Tibial nerve (tissue), 4 donors: ENCODE data around the gene CAVIN3. TPM values are rescaled to one million over a fixed set of nuclear protein-coding genes. Genes with fewer than 3 reads are reported as not detected.
"Not testable (repeated sequence)": the region's sequence is repeated elsewhere in the genome, so short reads cannot be mapped to it uniquely, and the experiment has no call there.

Experiments
- DNase-seq, 2 donors: peaks; one replicate each; pipeline ENCODE4 v3.0.0-alpha.2; 2019; ENCODE audit warnings: low spot score in 2 of 2
- H3K27ac ChIP-seq, 4 donors: fragments of 200-600 bp; sonication (generic) in 3 of 4; one replicate each; pipeline ENCODE4 v1.5.1; 2017 to 2019; ENCODE audit warnings: mild to moderate bottlenecking in 1 of 4
- H3K27me3 ChIP-seq, 2 donors: fragments of 200-600 bp; sonication (generic) in 1 of 2; one replicate each; pipeline versions ENCODE4 v1.5.1 to v1.6.0; 2017 to 2019
- H3K36me3 ChIP-seq, 3 donors: fragments of 200-600 bp; sonication (generic); one replicate each; pipeline ENCODE4 v1.5.1; 2018 to 2019
- H3K4me1 ChIP-seq, 4 donors: fragments of 200-600 bp; sonication (generic) in 3 of 4; one replicate each; pipeline ENCODE4 v1.5.1; 2017 to 2019
- H3K4me3 ChIP-seq, 4 donors: fragments of 200-600 bp; sonication (generic) in 3 of 4; one replicate each; pipeline ENCODE4 v1.5.1; 2017 to 2019; ENCODE audit warnings: mild to moderate bottlenecking in 1 of 4, moderate library complexity in 1 of 4
- H3K9me3 ChIP-seq, 4 donors: fragments of 200-600 bp; sonication (generic) in 3 of 4; one replicate each; pipeline ENCODE4 v1.5.1; 2017 to 2019
- CTCF ChIP-seq, 5 experiments: fragments of 200-600 bp in 3 of 5; fragments of 450-650 bp in 2 of 5; sonication (generic) in 3 of 5; IDR thresholded peaks; one replicate each; pipeline ENCODE4 v1.5.1; 2016 to 2019; ENCODE audit warnings: antibody characterized with exemption in 5 of 5, mild to moderate bottlenecking in 3 of 5, moderate library complexity in 2 of 5
- EP300 ChIP-seq, 2 donors: sonication (generic); formaldehyde crosslinking; IDR thresholded peaks; one replicate each; pipeline ENCODE4 v1.6.1; 2017; ENCODE audit warnings: antibody characterized with exemption in 2 of 2, mild to moderate bottlenecking in 1 of 2
- POLR2A ChIP-seq, 2 donors: fragments of 450-650 bp; IDR thresholded peaks; one replicate each; pipeline ENCODE4 v1.6.1; 2017; ENCODE audit warnings: antibody characterized with exemption in 2 of 2, mild to moderate bottlenecking in 2 of 2, moderate library complexity in 2 of 2
- WGBS, 2 donors: methylation state at CpG; one replicate each; pipeline ENCODE4 v1.1.5; 2018; 5-methylcytosine and 5-hydroxymethylcytosine counted together
- total RNA-seq, 4 donors: library from RNA; depleted of rRNA; stranded (reverse); fragments of >200 nt; gene quantifications; one replicate each; pipeline ENCODE4 v1.1.0, GENCODE V29; 2016

CAVIN3 gene
- total RNA-seq, 4 donors from 2014 or later: 270 to 598 (median 556) TPM

DNA sequence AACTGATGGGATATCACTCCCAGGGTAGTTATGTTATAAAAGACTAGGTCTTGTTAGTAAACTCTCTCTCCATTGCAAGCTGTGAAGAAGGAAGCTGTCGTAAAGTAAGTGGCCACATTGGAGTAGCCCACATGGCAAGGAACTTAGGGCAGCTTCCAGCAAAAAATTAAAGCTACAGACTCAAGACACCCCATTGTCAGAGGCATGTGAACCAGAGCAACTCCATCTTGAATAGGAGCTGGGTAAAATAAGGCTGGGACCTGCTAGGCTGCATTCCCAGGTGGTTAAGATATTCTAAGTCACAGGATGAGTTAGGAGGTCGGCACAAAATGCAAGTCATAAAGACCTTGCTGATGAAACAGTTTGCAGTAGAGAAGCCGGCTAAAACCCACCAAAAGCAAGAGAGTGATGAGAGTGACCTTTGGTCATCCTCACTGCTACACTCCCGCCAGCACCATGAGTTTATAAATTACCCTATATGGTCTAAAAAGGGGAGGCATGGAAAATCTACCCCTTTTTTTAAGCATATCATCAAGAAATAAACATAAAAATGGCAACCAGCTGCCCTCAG, 36.8 kb downstream of the CAVIN3 start:
- Histone ChIP-seq H3K9me3 (no peaks in the 10 kb centered on the region), H3K4me1 (no peaks in the 10 kb centered on the region), H3K36me3 (no peaks in the 10 kb centered on the region), H3K4me3 (no peak overlapping the region), H3K27ac (no peak overlapping the region), H3K27me3 (no peaks in the 10 kb centered on the region)
- DNase-seq: no peak
- 66 to 75% methylated on average over 4 of the region's 4 CpGs for WGBS, 2 donors
- no peak for TF ChIP-seq CTCF (IDR thresholded peaks at IDR 0.05)
- no peak for TF ChIP-seq POLR2A (IDR thresholded peaks at IDR 0.05)
- no peak for TF ChIP-seq EP300 (IDR thresholded peaks at IDR 0.05)

- H3K36me3 ChIP-seq, H3K27ac ChIP-seq, H3K27me3 ChIP-seq, DNase-seq, H3K4me3 ChIP-seq, H3K4me1 ChIP-seq, H3K9me3 ChIP-seq: not testable (repeated sequence)
- 61 to 73% methylated on average over 7 of the region's 7 CpGs for WGBS, 2 donors
Observed at GRCh38 chr11:6280809-6281208, 39.5 kb downstream of the CAVIN3 start.

DNA sequence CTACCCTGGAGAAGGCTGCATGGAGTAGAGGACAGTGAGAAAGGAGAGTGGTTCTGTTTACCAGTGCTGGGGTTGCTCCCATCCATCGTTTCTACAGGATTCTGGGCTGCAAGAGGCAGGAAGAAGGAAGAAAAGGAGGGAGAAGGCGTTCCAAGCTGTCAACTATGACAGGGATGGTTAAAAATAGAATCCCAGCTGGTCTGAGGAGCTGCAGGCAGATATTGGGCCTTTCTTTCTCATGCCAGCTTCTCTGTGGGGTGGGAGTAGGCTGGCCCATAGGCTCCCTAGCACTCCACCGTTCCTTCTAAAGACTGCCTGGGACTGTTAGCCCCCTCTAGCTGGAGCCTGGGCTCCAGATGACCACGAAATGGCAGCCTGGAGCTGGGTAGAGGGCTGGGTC, 47.1 kb downstream of the CAVIN3 start:
- Histone ChIP-seq H3K27me3 (no peaks in the 10 kb centered on the region), H3K4me1 (no peaks in the 10 kb centered on the region), H3K9me3 (peaks cover 0 to 5% (median 2%) of the 10 kb centered on the region in 4 donors), H3K27ac (no peak overlapping the region), H3K36me3 (no peaks in the 10 kb centered on the region), H3K4me3 (no peak overlapping the region)
- TF ChIP-seq EP300 (IDR thresholded peaks at IDR 0.05) (no peak), POLR2A (IDR thresholded peaks at IDR 0.05) (no peak), CTCF (IDR thresholded peaks at IDR 0.05) (no peak)
- no peak for DNase-seq
- WGBS, 2 donors: 63 to 65% methylated on average over 4 of the region's 4 CpGs

DNA sequence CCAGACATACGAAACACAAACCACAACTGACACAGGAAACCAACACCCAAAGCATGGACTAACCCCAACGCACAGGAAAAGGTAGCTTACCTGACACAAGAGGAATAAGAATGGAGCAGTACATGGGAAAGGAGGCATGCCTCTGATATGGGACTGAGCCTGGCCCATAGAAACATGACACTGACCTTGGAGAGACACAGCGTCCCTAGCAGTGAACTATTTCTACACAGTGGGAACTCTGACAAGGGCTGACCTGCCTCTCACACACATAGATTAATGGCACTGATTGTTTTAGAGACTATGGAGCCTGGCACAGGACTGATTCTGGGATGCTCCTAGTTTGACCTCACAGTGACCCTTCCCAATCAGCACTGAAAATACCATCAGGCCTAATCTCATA, 48.7 kb downstream of the CAVIN3 start:
- Histone ChIP-seq H3K27ac (no peak overlapping the region), H3K27me3 (no peaks in the 10 kb centered on the region), H3K9me3 (peaks cover 0 to 2% (median under 1%) of the 10 kb centered on the region in 4 donors), H3K36me3 (no peaks in the 10 kb centered on the region), H3K4me1 (no peaks in the 10 kb centered on the region), H3K4me3 (no peak overlapping the region)
- DNase-seq: no peak
- no peak for TF ChIP-seq POLR2A (IDR thresholded peaks at IDR 0.05)
- TF ChIP-seq CTCF (IDR thresholded peaks at IDR 0.05): no peak
- TF ChIP-seq EP300 (IDR thresholded peaks at IDR 0.05): no peak
- 55% methylated on average over 3 of the region's 3 CpGs for WGBS, 2 donors

GRCh38 chr11:6270584-6271246, 49.6 kb downstream of the CAVIN3 start:
- Histone ChIP-seq H3K4me1 (no peaks in the 10 kb centered on the region), H3K4me3 (peak overlapping the region in 1 of 4 donors; percentile 21), H3K27ac (no peak overlapping the region), H3K27me3 (no peaks in the 10 kb centered on the region), H3K9me3 (no peaks in the 10 kb centered on the region), H3K36me3 (no peaks in the 10 kb centered on the region)
- DNase-seq: no peak
- 81 to 85% methylated on average over 41 of the region's 41 CpGs for WGBS, 2 donors
- TF ChIP-seq CTCF (IDR thresholded peaks at IDR 0.05) (no peak), POLR2A (IDR thresholded peaks at IDR 0.05) (no peak), EP300 (IDR thresholded peaks at IDR 0.05) (no peak)
